HL-60 (cell line): ENCODE measurements around the gene CDC7.

Source experiments
- DNase-seq, 2 experiments: peaks; one replicate each; pipeline ENCODE4 v3.0.0-alpha.2; 2010 to 2020; ENCODE audit warnings: low read depth in 1 of 2, low spot score in 1 of 2
- H3K27ac ChIP-seq: fragments of 250-450 bp; sonication (Bioruptor Pico); replicated peaks from 2 replicates; pipeline ENCODE4 v1.5.1; 2020; ENCODE audit warnings: mild to moderate bottlenecking, moderate library complexity
- H3K27me3 ChIP-seq: fragments of 250-450 bp; sonication (Bioruptor Pico); 2 replicates; pipeline ENCODE4 v1.5.1; 2021; ENCODE audit warnings: mild to moderate bottlenecking, moderate library complexity; ENCODE audit not compliant: insufficient read depth, poor library complexity, severe bottlenecking
- H3K4me3 ChIP-seq: replicated peaks from 2 replicates; pipeline ENCODE4 v1.5.1; 2011; ENCODE audit warnings: mild to moderate bottlenecking, control low read depth, low read length; ENCODE audit not compliant: insufficient read depth
- GABPA ChIP-seq: IDR thresholded peaks from 2 replicates; pipeline ENCODE4 v1.6.1; 2012; ENCODE audit warnings: low read depth
- POLR2AphosphoS5 ChIP-seq: IDR thresholded peaks from 2 replicates; pipeline ENCODE4 v1.6.1; 2012; ENCODE audit warnings: low read depth
- SPI1 ChIP-seq: IDR thresholded peaks from 2 replicates; pipeline ENCODE4 v1.6.1; 2012; ENCODE audit warnings: low read depth, mild to moderate bottlenecking, borderline replicate concordance
- long read RNA-seq: library from polyadenylated mRNA; unstranded; transcript quantifications from one replicate; pipeline ENCODE4 v2.0.0, GENCODE V29; 2020
- TF ChIP-seq, protein P1 (sequence below): IDR thresholded peaks from 2 replicates; pipeline ENCODE4 v1.6.1; 2012; ENCODE audit warnings: low read depth; ENCODE audit not compliant: insufficient replicate concordance
- TF ChIP-seq, protein P2 (sequence below): IDR thresholded peaks from one replicate; pipeline ENCODE4 v1.5.1; 2011; ENCODE audit warnings: low read length, control low read depth, inconsistent platforms; ENCODE audit not compliant: insufficient read depth

CDC7 gene
- long read RNA-seq, transcript CDC7-203 (12 exons, 3,313 nt), result minor isoform, 7 of 118 reads
- long read RNA-seq, transcript CDC7-201 (12 exons, 3,173 nt), result major isoform, 72 of 118 reads
- long read RNA-seq, partial matches to known transcripts, result 29 of 118 reads
- long read RNA-seq, other reads (novel, unspliced or antisense), result 10 of 118 reads

DNA sequence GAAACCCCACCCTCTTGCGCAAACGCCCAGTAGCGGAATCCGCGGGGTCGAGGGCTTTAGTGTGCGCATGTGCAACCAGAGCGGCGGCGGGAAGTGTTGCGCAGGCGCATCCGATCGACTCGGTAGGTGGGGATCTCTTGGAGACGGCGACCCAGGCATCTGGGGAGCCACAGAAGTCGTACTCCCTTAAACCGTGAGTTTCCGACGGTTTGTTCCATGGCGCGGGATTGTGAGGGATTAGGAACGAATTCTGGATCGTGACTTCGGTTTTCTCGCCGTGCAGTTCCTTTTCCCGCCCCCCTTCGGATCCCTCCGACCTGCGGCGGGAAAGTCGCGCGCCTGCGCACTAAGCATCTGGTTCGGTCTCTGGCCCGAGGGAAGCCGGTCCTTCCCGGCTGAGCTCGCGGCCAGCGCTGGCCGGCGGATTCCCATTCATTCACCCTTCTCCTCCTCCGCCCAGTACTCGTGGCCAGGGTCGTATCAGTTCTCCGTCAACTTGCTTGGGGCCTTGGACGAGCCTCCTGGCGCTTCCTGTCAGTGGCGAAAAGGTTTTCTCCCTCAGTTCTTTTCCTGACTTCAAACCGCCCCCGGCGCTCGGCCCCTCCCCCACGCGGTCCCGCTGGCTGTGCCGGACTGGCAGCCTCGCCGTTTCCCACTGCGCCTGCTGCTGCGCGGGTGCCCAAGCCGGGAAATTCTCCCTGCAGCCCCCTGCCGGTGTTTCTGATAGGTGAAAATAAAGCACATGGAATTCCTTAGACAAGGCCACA, at the start of gene CDC7:
Gene CDC7, plus strand, starts transcription at position 96 of the 767 bp plus-strand sequence. CDS start 866 bp downstream, outside the sequence.
- Histone ChIP-seq H3K27ac (peak within 1 kb of the TSS; percentile 93), H3K4me3 (peak within 1 kb of the TSS; percentile 71), H3K27me3 (no peaks in the 10 kb centered on the region)
- peak; percentile 77 to 90 for DNase-seq
- peak; percentile 45; the same call in 1 of the 2 replicates for TF ChIP-seq SPI1
- TF ChIP-seq POLR2AphosphoS5, result peak; percentile 56
- TF ChIP-seq, protein P1, sequence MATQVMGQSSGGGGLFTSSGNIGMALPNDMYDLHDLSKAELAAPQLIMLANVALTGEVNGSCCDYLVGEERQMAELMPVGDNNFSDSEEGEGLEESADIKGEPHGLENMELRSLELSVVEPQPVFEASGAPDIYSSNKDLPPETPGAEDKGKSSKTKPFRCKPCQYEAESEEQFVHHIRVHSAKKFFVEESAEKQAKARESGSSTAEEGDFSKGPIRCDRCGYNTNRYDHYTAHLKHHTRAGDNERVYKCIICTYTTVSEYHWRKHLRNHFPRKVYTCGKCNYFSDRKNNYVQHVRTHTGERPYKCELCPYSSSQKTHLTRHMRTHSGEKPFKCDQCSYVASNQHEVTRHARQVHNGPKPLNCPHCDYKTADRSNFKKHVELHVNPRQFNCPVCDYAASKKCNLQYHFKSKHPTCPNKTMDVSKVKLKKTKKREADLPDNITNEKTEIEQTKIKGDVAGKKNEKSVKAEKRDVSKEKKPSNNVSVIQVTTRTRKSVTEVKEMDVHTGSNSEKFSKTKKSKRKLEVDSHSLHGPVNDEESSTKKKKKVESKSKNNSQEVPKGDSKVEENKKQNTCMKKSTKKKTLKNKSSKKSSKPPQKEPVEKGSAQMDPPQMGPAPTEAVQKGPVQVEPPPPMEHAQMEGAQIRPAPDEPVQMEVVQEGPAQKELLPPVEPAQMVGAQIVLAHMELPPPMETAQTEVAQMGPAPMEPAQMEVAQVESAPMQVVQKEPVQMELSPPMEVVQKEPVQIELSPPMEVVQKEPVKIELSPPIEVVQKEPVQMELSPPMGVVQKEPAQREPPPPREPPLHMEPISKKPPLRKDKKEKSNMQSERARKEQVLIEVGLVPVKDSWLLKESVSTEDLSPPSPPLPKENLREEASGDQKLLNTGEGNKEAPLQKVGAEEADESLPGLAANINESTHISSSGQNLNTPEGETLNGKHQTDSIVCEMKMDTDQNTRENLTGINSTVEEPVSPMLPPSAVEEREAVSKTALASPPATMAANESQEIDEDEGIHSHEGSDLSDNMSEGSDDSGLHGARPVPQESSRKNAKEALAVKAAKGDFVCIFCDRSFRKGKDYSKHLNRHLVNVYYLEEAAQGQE, result peak; percentile 7
- no peak for TF ChIP-seq GABPA

DNA sequence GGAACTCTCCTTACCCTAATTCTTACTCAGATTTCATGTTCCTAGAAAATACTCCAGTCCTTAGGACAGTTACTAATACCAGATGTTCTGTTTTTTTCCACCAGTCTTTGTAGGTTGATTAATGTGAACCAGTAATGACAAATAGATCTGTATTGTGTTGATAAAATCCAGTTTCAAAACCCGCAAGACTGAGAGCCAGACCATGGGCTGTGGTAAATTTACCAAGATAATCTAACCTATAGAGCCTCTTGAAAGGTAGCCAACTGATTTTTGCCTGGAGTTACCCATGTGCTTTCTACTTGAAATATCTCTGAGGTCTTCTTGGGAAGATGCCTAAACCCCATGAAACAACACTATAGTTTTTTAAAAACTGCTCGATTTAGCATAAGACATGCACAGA, 46.5 kb upstream of the CDC7 start:
- Histone ChIP-seq H3K27ac (no peak overlapping the region), H3K4me3 (no peak overlapping the region), H3K27me3 (peaks cover 7% of the 10 kb centered on the region)
- no peak for DNase-seq
- TF ChIP-seq GABPA, result no peak
- no peak for TF ChIP-seq SPI1
- TF ChIP-seq, protein P1, result no peak
- TF ChIP-seq, protein P2, sequence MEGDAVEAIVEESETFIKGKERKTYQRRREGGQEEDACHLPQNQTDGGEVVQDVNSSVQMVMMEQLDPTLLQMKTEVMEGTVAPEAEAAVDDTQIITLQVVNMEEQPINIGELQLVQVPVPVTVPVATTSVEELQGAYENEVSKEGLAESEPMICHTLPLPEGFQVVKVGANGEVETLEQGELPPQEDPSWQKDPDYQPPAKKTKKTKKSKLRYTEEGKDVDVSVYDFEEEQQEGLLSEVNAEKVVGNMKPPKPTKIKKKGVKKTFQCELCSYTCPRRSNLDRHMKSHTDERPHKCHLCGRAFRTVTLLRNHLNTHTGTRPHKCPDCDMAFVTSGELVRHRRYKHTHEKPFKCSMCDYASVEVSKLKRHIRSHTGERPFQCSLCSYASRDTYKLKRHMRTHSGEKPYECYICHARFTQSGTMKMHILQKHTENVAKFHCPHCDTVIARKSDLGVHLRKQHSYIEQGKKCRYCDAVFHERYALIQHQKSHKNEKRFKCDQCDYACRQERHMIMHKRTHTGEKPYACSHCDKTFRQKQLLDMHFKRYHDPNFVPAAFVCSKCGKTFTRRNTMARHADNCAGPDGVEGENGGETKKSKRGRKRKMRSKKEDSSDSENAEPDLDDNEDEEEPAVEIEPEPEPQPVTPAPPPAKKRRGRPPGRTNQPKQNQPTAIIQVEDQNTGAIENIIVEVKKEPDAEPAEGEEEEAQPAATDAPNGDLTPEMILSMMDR, result no peak
- TF ChIP-seq POLR2AphosphoS5, result no peak

DNA sequence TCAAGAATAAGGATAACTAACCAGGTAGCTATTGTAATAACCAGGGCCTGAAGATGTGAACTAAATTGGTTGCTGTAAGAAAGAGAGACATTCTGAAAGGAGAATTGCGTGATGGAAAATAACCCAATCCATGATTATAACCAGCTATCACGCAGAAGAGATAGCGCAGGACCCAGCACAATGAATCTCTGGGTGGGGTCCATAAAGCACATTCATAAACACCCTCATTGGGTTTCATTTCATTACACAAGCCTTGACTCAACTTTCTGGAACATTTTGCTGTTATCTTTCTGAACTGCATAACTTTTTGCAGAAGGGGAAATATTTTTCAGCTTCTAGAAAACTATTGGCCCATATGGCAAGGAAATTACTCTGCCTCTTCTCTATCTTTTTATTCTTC, 45.3 kb upstream of the CDC7 start:
- H3K27me3 ChIP-seq, result peaks cover 7% of the 10 kb centered on the region
- TF ChIP-seq SPI1 (no peak), GABPA (no peak), POLR2AphosphoS5 (no peak)
- TF ChIP-seq, protein P2, result no peak
- TF ChIP-seq, protein P1, result no peak

More for the DNA sequence above, 45.3 kb upstream of the CDC7 start:
- H3K27ac ChIP-seq, result no peak overlapping the region
- H3K4me3 ChIP-seq, result no peak overlapping the region
- DNase-seq, result no peak
